A549 (cell line): Measurements from ENCODE around the gene KCNMA1. TPM values are rescaled to one million over a fixed set of nuclear protein-coding genes. Genes with fewer than 3 reads are reported as not detected.

ENCODE experiments used
- ATAC-seq, 2 experiments: fragments of 200-7000 bp in 1 of 2; fragments of >200 bp in 1 of 2; cut with Nextera tagmentation in 1 of 2; cut with Tn5 transposase in 1 of 2; 3 replicates each; pipeline versions ENCODE4 v1.8.0 to v1.9.1; 2018 to 2020; ENCODE audit warnings: mild to moderate bottlenecking in 1 of 2, moderate library complexity in 1 of 2
- CTCF ChIA-PET: fragments of 300-600 bp; sonication (Branson Sonifier 250); formaldehyde crosslinking; extraction: SDS; loops from one replicate; lab custom pipeline; 2021; ENCODE audit warnings: antibody characterized with exemption, inconsistent platforms; lab: Yijun Ruan, JAX
- POLR2A ChIA-PET: fragments of 350-600 bp; formaldehyde crosslinking; extraction: SDS; loops from one replicate; lab custom pipeline; 2021; ENCODE audit warnings: antibody characterized with exemption, inconsistent platforms; lab: Yijun Ruan, JAX
- DNase-seq, 2 experiments: peaks; one replicate each; pipeline versions ENCODE4 v3.0.0 to v3.0.0-alpha.2; 2011 to 2016; ENCODE audit warnings: low read depth in 1 of 2, low spot score in 1 of 2
- FAIRE-seq: peaks from 2 replicates; lab custom pipeline; 2011; peaks lifted over from hg19 to GRCh38; lab: Jason Lieb, UNC
- H3K27ac ChIP-seq, 2 experiments: fragments of >200 bp; sonication (Bioruptor Twin); formaldehyde crosslinking; 3 replicates each; pipeline ENCODE4 v1.5.1; 2016 to 2017
- H3K4me1 ChIP-seq: fragments of >200 bp; sonication (Bioruptor Twin); formaldehyde crosslinking; 3 replicates; pipeline ENCODE4 v1.6.1; 2016
- H3K4me2 ChIP-seq: fragments of >200 bp; sonication (Bioruptor Twin); formaldehyde crosslinking; 3 replicates; pipeline ENCODE4 v1.6.1; 2016
- H3K4me3 ChIP-seq: fragments of >200 bp; sonication (Bioruptor Twin); formaldehyde crosslinking; 3 replicates; pipeline ENCODE4 v1.5.1; 2016
- H3K9me3 ChIP-seq: fragments of >200 bp; sonication (Bioruptor Twin); formaldehyde crosslinking; 3 replicates; pipeline ENCODE4 v1.6.1; 2016
- CBX2 ChIP-seq: fragments of 200-600 bp; sonication (generic); IDR thresholded peaks from 2 replicates; pipeline ENCODE4 v1.6.1; 2016; ENCODE audit warnings: low read depth, mild to moderate bottlenecking, borderline replicate concordance
- CHD2 ChIP-seq: fragments of 150-350 bp; IDR thresholded peaks from 2 replicates; pipeline ENCODE4 v1.6.1; 2014; ENCODE audit warnings: low read length; ENCODE audit not compliant: partially characterized antibody
- CHD4 ChIP-seq: fragments of 200-600 bp; sonication (generic); IDR thresholded peaks from 2 replicates; pipeline ENCODE4 v1.6.1; 2016; ENCODE audit warnings: antibody characterized with exemption, mild to moderate bottlenecking, borderline replicate concordance
- EHMT2 ChIP-seq: fragments of 200-600 bp; sonication (generic); IDR thresholded peaks from 2 replicates; pipeline ENCODE4 v1.6.1; 2016; ENCODE audit warnings: antibody characterized with exemption, low read depth, mild to moderate bottlenecking, moderate library complexity
- ESRRA ChIP-seq: fragments of 150-350 bp; IDR thresholded peaks from 2 replicates; pipeline ENCODE4 v1.6.1; 2014; ENCODE audit warnings: mild to moderate bottlenecking, low read length, borderline replicate concordance
- GATA3 ChIP-seq: IDR thresholded peaks from 2 replicates; pipeline ENCODE4 v1.6.1; 2012; ENCODE audit warnings: borderline replicate concordance
- HDAC2 ChIP-seq: fragments of 200-600 bp; sonication (generic); IDR thresholded peaks from 2 replicates; pipeline ENCODE4 v1.6.1; 2016
- HES2 ChIP-seq: fragments of >200 bp; sonication (Bioruptor Twin); formaldehyde crosslinking; IDR thresholded peaks from 2 replicates; pipeline ENCODE4 v1.6.1; 2016
- HEYL ChIP-seq: fragments of 250-450 bp; sonication (Bioruptor Pico); IDR thresholded peaks from 2 replicates; pipeline ENCODE4 v1.8.0; 2021; ENCODE audit warnings: mild to moderate bottlenecking, moderate library complexity
- HOXA7 ChIP-seq: fragments of 250-450 bp; sonication (Bioruptor Pico); IDR thresholded peaks from 2 replicates; pipeline ENCODE4 v1.5.0; 2020; ENCODE audit warnings: mild to moderate bottlenecking, moderate library complexity
- HOXB13 ChIP-seq: fragments of 250-450 bp; sonication (Bioruptor Pico); IDR thresholded peaks from 2 replicates; pipeline ENCODE4 v1.5.0; 2020; ENCODE audit warnings: low read depth, mild to moderate bottlenecking, moderate library complexity
- JUN ChIP-seq, 2 experiments: fragments of >200 bp; sonication (Bioruptor Twin); formaldehyde crosslinking; IDR thresholded peaks; 2 replicates in 1 of 2; 3 replicates in 1 of 2; pipeline ENCODE4 v1.6.1; 2016 to 2017
- JUNB ChIP-seq: fragments of >200 bp; sonication (Bioruptor Twin); formaldehyde crosslinking; IDR thresholded peaks from 2 replicates; pipeline ENCODE4 v1.6.1; 2016
- MAFK ChIP-seq: fragments of 450-650 bp; IDR thresholded peaks from 2 replicates; pipeline ENCODE4 v1.6.1; 2014; ENCODE audit not compliant: partially characterized antibody
- MYC ChIP-seq: IDR thresholded peaks from 2 replicates; pipeline ENCODE4 v1.6.1; 2012; ENCODE audit warnings: mild to moderate bottlenecking, inconsistent platforms, low read length, improper control_type of control experiment, borderline replicate concordance
- NFE2L2 ChIP-seq: fragments of 150-350 bp; conservative IDR thresholded peaks from 2 replicates; pipeline ENCODE4 v1.6.1; 2014; ENCODE audit warnings: low read length
- NR3C1 ChIP-seq: fragments of >200 bp; sonication (Bioruptor Twin); formaldehyde crosslinking; IDR thresholded peaks from 3 replicates; pipeline ENCODE4 v1.6.1; 2017
- POLR2A ChIP-seq: IDR thresholded peaks from 2 replicates; pipeline ENCODE4 v1.6.1; 2012; ENCODE audit warnings: mild to moderate bottlenecking, low read length
- RCOR1 ChIP-seq: fragments of 150-350 bp; IDR thresholded peaks from 2 replicates; pipeline ENCODE4 v1.6.1; 2014; ENCODE audit warnings: antibody characterized with exemption, low read length, low read depth
- SMC3 ChIP-seq: fragments of >200 bp; sonication (Bioruptor Twin); formaldehyde crosslinking; IDR thresholded peaks from 3 replicates; pipeline ENCODE4 v1.6.1; 2018; ENCODE audit warnings: inconsistent platforms
- TP53 ChIP-seq: fragments of 250-450 bp; sonication (Bioruptor Pico); IDR thresholded peaks from 2 replicates; pipeline ENCODE4 v1.5.0; 2021; ENCODE audit warnings: mild to moderate bottlenecking, moderate library complexity
- ZFP36 ChIP-seq: fragments of 450-650 bp; IDR thresholded peaks from 2 replicates; pipeline ENCODE4 v1.6.1; 2014; ENCODE audit warnings: borderline replicate concordance; ENCODE audit not compliant: partially characterized antibody
- WGBS: methylation state at CpG from one replicate; pipeline ENCODE4 v1.1.6; 2017; ENCODE audit errors: missing lambda C conversion rate; 5-methylcytosine and 5-hydroxymethylcytosine counted together
- polyA plus RNA-seq, 4 experiments: library from polyadenylated mRNA; depleted of rRNA in 3 of 4; stranded (reverse); fragments of >200 nt; fragmentation: RNase III in 1 of 4; extraction: RNeasy Plus Mini Kit Qiagen cat#74134 plus additional on column Dnase treatment in 1 of 4; gene quantifications; 2 replicates in 3 of 4; 3 replicates in 1 of 4; pipeline ENCODE4 v1.2.3, GENCODE V29; 2011 to 2017
- TF ChIP-seq, protein P1 (sequence below): fragments of 250-450 bp; sonication (Bioruptor Pico); IDR thresholded peaks from 2 replicates; pipeline ENCODE4 v1.5.0; 2021; ENCODE audit warnings: mild to moderate bottlenecking, moderate library complexity, borderline replicate concordance
- TF ChIP-seq, protein P2 (sequence below): fragments of >200 bp; sonication (Bioruptor Twin); formaldehyde crosslinking; IDR thresholded peaks from 3 replicates; pipeline ENCODE4 v1.5.1; 2016

KCNMA1 gene
- polyA plus RNA-seq, 2 of the 4 experiments (the other 2 are of a cell fraction), result 14.9 to 30.6 TPM

GRCh38 chr10:76991621-76992020, 646.0 kb downstream of the KCNMA1 start:
- no peak overlapping the region for H3K4me2 ChIP-seq
- ChIA-PET POLR2A (no interaction called here), CTCF (interaction anchor here (0.8 to 3.4 kb wide), 4 partner anchors 8 to 14 kb away, joined by 4 to 23 read pairs (median 6); no protein-coding TSS in a partner anchor)
- no peak overlapping the region for H3K27ac ChIP-seq
- H3K4me1 ChIP-seq, result no peaks in the 10 kb centered on the region
- DNase-seq, result no peak
- no peak for FAIRE-seq
- TF ChIP-seq HOXA7 (CRISPR knock-in tag) (no peak), EHMT2 (no peak), JUN (IDR thresholded peaks at IDR 0.05) (no peak), POLR2A (no peak), HEYL (CRISPR knock-in tag) (no peak), CHD2 (no peak), JUNB (no peak), GATA3 (no peak), CBX2 (no peak), RCOR1 (no peak), SMC3 (no peak), NR3C1 (no peak), HOXB13 (CRISPR knock-in tag) (no peak), HES2 (no peak), MAFK (no peak), MYC (no peak)
- TF ChIP-seq, protein P1, sequence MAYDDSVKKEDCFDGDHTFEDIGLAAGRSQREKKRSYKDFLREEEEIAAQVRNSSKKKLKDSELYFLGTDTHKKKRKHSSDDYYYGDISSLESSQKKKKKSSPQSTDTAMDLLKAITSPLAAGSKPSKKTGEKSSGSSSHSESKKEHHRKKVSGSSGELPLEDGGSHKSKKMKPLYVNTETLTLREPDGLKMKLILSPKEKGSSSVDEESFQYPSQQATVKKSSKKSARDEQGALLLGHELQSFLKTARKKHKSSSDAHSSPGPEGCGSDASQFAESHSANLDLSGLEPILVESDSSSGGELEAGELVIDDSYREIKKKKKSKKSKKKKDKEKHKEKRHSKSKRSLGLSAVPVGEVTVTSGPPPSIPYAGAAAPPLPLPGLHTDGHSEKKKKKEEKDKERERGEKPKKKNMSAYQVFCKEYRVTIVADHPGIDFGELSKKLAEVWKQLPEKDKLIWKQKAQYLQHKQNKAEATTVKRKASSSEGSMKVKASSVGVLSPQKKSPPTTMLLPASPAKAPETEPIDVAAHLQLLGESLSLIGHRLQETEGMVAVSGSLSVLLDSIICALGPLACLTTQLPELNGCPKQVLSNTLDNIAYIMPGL (CRISPR knock-in tag), result no peak
- TF ChIP-seq, protein P2, sequence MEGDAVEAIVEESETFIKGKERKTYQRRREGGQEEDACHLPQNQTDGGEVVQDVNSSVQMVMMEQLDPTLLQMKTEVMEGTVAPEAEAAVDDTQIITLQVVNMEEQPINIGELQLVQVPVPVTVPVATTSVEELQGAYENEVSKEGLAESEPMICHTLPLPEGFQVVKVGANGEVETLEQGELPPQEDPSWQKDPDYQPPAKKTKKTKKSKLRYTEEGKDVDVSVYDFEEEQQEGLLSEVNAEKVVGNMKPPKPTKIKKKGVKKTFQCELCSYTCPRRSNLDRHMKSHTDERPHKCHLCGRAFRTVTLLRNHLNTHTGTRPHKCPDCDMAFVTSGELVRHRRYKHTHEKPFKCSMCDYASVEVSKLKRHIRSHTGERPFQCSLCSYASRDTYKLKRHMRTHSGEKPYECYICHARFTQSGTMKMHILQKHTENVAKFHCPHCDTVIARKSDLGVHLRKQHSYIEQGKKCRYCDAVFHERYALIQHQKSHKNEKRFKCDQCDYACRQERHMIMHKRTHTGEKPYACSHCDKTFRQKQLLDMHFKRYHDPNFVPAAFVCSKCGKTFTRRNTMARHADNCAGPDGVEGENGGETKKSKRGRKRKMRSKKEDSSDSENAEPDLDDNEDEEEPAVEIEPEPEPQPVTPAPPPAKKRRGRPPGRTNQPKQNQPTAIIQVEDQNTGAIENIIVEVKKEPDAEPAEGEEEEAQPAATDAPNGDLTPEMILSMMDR, result no peak
- H3K9me3 ChIP-seq, result no peaks in the 10 kb centered on the region
- H3K4me3 ChIP-seq, result no peak overlapping the region
- 11% methylated on average over 2 of the region's 2 CpGs for WGBS
- no peak for ATAC-seq

DNA sequence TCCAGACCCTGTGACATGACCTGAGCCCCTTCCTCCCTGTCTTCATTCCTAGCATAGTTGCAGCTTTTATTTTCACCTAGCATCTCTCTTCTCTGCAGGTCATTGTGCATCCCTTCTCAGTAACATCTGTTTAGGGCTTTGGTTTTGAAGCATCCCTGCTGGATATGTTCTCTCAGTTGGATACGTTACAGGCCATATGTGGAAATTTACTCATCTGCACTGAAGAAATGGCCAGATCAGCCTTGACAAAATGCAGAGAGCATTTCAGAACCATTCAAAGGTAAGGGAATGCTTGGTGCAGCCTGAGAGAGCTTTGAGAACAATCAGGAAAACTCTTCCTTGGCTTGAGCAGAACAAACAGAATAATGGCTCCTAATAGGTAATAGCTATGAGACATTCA, 647.0 kb downstream of the KCNMA1 start:
- FAIRE-seq (no peak), ATAC-seq (no peak), DNase-seq (no peak)
- TF ChIP-seq ZFP36, result no peak
- no peak for TF ChIP-seq TP53 (CRISPR knock-in tag)
- no peak for TF ChIP-seq MYC
- TF ChIP-seq ESRRA, result no peak
- no peak for TF ChIP-seq CHD4
- TF ChIP-seq NFE2L2, result no peak
- TF ChIP-seq HDAC2, result no peak
- Histone ChIP-seq H3K4me2 (no peak overlapping the region), H3K9me3 (no peaks in the 10 kb centered on the region), H3K27ac (no peak overlapping the region), H3K4me3 (no peak overlapping the region), H3K4me1 (no peaks in the 10 kb centered on the region)
- WGBS, result 60% methylated on average over 1 of the region's 1 CpG
- ChIA-PET CTCF (interaction anchor here (3.4 kb wide), 1 partner anchor 15 kb away, joined by 23 read pairs; no protein-coding TSS in a partner anchor), POLR2A (no interaction called here)
